K562 (cell line): ENCODE results near the gene LIFR.

Experiments used
- CCNT2 ChIP-seq: IDR thresholded peaks from 2 replicates; pipeline ENCODE4 v1.6.1; 2011; ENCODE audit warnings: borderline replicate concordance, low read depth, mild to moderate bottlenecking, moderate library complexity, mixed read lengths, low read length; ENCODE audit not compliant: insufficient read length; ENCODE audit errors: extremely low read depth
- CTCF ChIP-seq, 3 experiments: IDR thresholded peaks in 2 of 3; conservative IDR thresholded peaks in 1 of 3; 2 replicates each; pipeline ENCODE4 v1.5.1; 2011 to 2012; ENCODE audit warnings: low read length in 3 of 3, mild to moderate bottlenecking in 3 of 3, control low read depth in 2 of 3, improper control_type of control experiment in 1 of 3, inconsistent platforms in 1 of 3, low read depth in 1 of 3, mixed read lengths in 1 of 3, moderate library complexity in 1 of 3; ENCODE audit not compliant: insufficient read depth in 2 of 3
- DPF2 ChIP-seq: fragments of 450-650 bp; IDR thresholded peaks from 2 replicates; pipeline ENCODE4 v1.6.1; 2016
- MTA2 ChIP-seq: fragments of 450-650 bp; IDR thresholded peaks from 2 replicates; pipeline ENCODE4 v1.6.1; 2016; ENCODE audit warnings: low read depth
- YY1 ChIP-seq, 3 experiments: IDR thresholded peaks; 2 replicates each; pipeline ENCODE4 v1.6.1; 2011; ENCODE audit warnings: low read length in 2 of 3, mild to moderate bottlenecking in 2 of 3, moderate library complexity in 2 of 3, borderline replicate concordance in 1 of 3, control low read depth in 1 of 3, low read depth in 1 of 3; ENCODE audit not compliant: insufficient read depth in 3 of 3, insufficient replicate concordance in 2 of 3, control insufficient read depth in 1 of 3, insufficient read length in 1 of 3; ENCODE audit errors: extremely low read depth in 1 of 3
- ZNF41 ChIP-seq: fragments of 250-450 bp; sonication (Bioruptor Pico); conservative IDR thresholded peaks from 2 replicates; pipeline ENCODE4 v1.4.0; 2020; ENCODE audit warnings: mild to moderate bottlenecking
- ZNF830 ChIP-seq: fragments of 250-450 bp; sonication (Bioruptor Pico); IDR thresholded peaks from 2 replicates; pipeline ENCODE4 v1.5.0; 2021; ENCODE audit warnings: mild to moderate bottlenecking

- TF ChIP-seq MTA2 (no peak), CCNT2 (peak; percentile 47), ZNF41 (CRISPR knock-in tag) (no peak), ZNF830 (CRISPR knock-in tag) (no peak), CTCF (IDR thresholded peaks at IDR 0.05 in 2 of 3, conservative IDR thresholded peaks at IDR 0.05 in 1 of 3; ENCODE audit: insufficient read depth in 2 of 3, low read depth in 1 of 3, low read length in 3 of 3) (no peak; a peak in 1 of 6 replicates), YY1 (IDR thresholded peaks at IDR 0.05; ENCODE audit: borderline replicate concordance in 1 of 3, control insufficient read depth in 1 of 3, extremely low read depth in 1 of 3, insufficient read depth in 3 of 3, insufficient read length in 1 of 3, insufficient replicate concordance in 2 of 3, low read depth in 1 of 3, low read length in 2 of 3) (no peak), DPF2 (no peak)
Measured at GRCh38 chr5:38556599-38557307, at the start of gene LIFR.
